Endothelial cell of umbilical vein (primary cell): Measurements from ENCODE around the gene MCOLN3. TPM values are rescaled to one million over a fixed set of nuclear protein-coding genes. Genes with fewer than 3 reads are reported as not detected.

Experiments used
- BruUV-seq: library from RNA; stranded (reverse); fragments of 400-500 nt; replicated peaks from 2 replicates; lab custom pipeline; 2021; lab: Mats Ljungman, UMichigan
- CTCF ChIA-PET: fragments of 300-600, 350-600 bp; sonication (Branson Sonifier 250); formaldehyde crosslinking; loops from one replicate; lab custom pipeline; 2021; ENCODE audit warnings: antibody characterized with exemption, inconsistent platforms; lab: Charles Lee
- POLR2A ChIA-PET: fragments of 300-600, 350-600 bp; sonication (Branson Sonifier 250); formaldehyde crosslinking; loops from one replicate; lab custom pipeline; 2021; ENCODE audit warnings: antibody characterized with exemption, inconsistent platforms; lab: Charles Lee
- DNase-seq: peaks from one replicate; pipeline ENCODE4 v3.0.0-alpha.2; 2011; ENCODE audit warnings: low read depth, low spot score
- FAIRE-seq: peaks from 2 replicates; lab custom pipeline; 2011; peaks lifted over from hg19 to GRCh38; lab: Jason Lieb, UNC
- H2AFZ ChIP-seq: 2 replicates; pipeline ENCODE4 v1.6.0; 2012; ENCODE audit warnings: low read depth, low read length, control low read depth, inconsistent platforms
- H3K27ac ChIP-seq: 2 replicates; pipeline ENCODE4 v1.5.1; 2011; ENCODE audit warnings: low read depth, mild to moderate bottlenecking, control low read depth, low read length, moderate library complexity; ENCODE audit not compliant: insufficient read depth
- H3K27me3 ChIP-seq, 2 experiments: 2 replicates each; pipeline versions ENCODE4 v1.6.0 to v1.6.1; 2011; ENCODE audit warnings: low read length in 2 of 2, mixed read lengths in 1 of 2; ENCODE audit not compliant: control insufficient read depth in 2 of 2, insufficient read depth in 2 of 2
- H3K36me3 ChIP-seq, 2 experiments: 2 replicates in 1 of 2; 3 replicates in 1 of 2; pipeline ENCODE4 v1.5.1; 2011; ENCODE audit warnings: low read length in 2 of 2, mild to moderate bottlenecking in 1 of 2, moderate library complexity in 1 of 2; ENCODE audit not compliant: control insufficient read depth in 2 of 2, insufficient read depth in 2 of 2; ENCODE audit errors: extremely low read depth in 1 of 2
- H3K4me1 ChIP-seq: 3 replicates; pipeline ENCODE4 v1.5.1; 2011; ENCODE audit warnings: mild to moderate bottlenecking, low read length; ENCODE audit not compliant: control insufficient read depth, insufficient read depth; ENCODE audit errors: extremely low read depth
- H3K4me2 ChIP-seq: 2 replicates; pipeline ENCODE4 v1.6.1; 2011; ENCODE audit warnings: low read length, control low read depth, mixed read lengths; ENCODE audit not compliant: insufficient read depth
- H3K4me3 ChIP-seq, 3 experiments: fragments of 200-600 bp in 1 of 3; sonication (generic), shearing (Covaris generic) in 1 of 3; replicated peaks in 1 of 3; 2 replicates each; pipeline ENCODE4 v1.5.1; 2011 to 2016; ENCODE audit warnings: control low read depth in 3 of 3, low read length in 3 of 3, mild to moderate bottlenecking in 2 of 3, inconsistent platforms in 1 of 3, low read depth in 1 of 3, moderate library complexity in 1 of 3; ENCODE audit not compliant: insufficient read depth in 1 of 3
- H3K79me2 ChIP-seq: 2 replicates; pipeline ENCODE4 v1.6.0; 2012; ENCODE audit warnings: low read length, inconsistent platforms; ENCODE audit not compliant: control insufficient read depth, insufficient read depth
- H3K9ac ChIP-seq: replicated peaks from 2 replicates; pipeline ENCODE3; 2011; ENCODE audit warnings: low read length, control low read depth; ENCODE audit not compliant: insufficient read depth; ENCODE audit errors: extremely low read depth
- H3K9me1 ChIP-seq: replicated peaks from 3 replicates; pipeline ENCODE4 v1.6.0; 2011; ENCODE audit warnings: mild to moderate bottlenecking, low read length; ENCODE audit not compliant: control insufficient read depth, insufficient read depth; ENCODE audit errors: extremely low read depth
- H3K9me3 ChIP-seq: replicated peaks from 2 replicates; pipeline ENCODE4 v1.5.1; 2012; ENCODE audit warnings: low read length, inconsistent platforms; ENCODE audit not compliant: control insufficient read depth, insufficient read depth
- H4K20me1 ChIP-seq: replicated peaks from 2 replicates; pipeline ENCODE3; 2011; ENCODE audit warnings: mild to moderate bottlenecking, low read length; ENCODE audit not compliant: control insufficient read depth, insufficient read depth; ENCODE audit errors: extremely low read depth
- CTCF ChIP-seq, 2 donors: IDR thresholded peaks; 1 replicate in 1 of 2; 2 replicates in 1 of 2; pipeline ENCODE4 v1.5.1; 2011; ENCODE audit warnings: low read length in 2 of 2, mild to moderate bottlenecking in 2 of 2, moderate library complexity in 2 of 2, control low read depth in 1 of 2, inconsistent platforms in 1 of 2, low read depth in 1 of 2; ENCODE audit not compliant: insufficient read depth in 1 of 2; ENCODE audit errors: extremely low read depth in 1 of 2
- EZH2 ChIP-seq: IDR thresholded peaks from 2 replicates; pipeline ENCODE4 v1.6.1; 2012; ENCODE audit warnings: borderline replicate concordance, low read depth, mild to moderate bottlenecking, moderate library complexity, low read length, inconsistent platforms; ENCODE audit not compliant: severe bottlenecking
- FOS ChIP-seq: IDR thresholded peaks from 2 replicates; pipeline ENCODE4 v1.6.1; 2011; ENCODE audit warnings: mild to moderate bottlenecking, low read length, moderate library complexity, borderline replicate concordance; ENCODE audit not compliant: insufficient read depth
- GATA2 ChIP-seq: IDR thresholded peaks from 2 replicates; pipeline ENCODE4 v1.7.0; 2011; ENCODE audit warnings: low read depth, mild to moderate bottlenecking, moderate library complexity, mixed read lengths, low read length; ENCODE audit not compliant: insufficient read length, insufficient read depth
- JUN ChIP-seq: IDR thresholded peaks from 2 replicates; pipeline ENCODE4 v1.6.1; 2011; ENCODE audit warnings: borderline replicate concordance, low read depth; ENCODE audit not compliant: insufficient read length, insufficient read depth
- MAX ChIP-seq: IDR thresholded peaks from 2 replicates; pipeline ENCODE4 v1.6.1; 2011; ENCODE audit not compliant: insufficient read depth, insufficient read length
- MYC ChIP-seq: IDR thresholded peaks from one replicate; pipeline ENCODE4 v1.6.1; 2011; ENCODE audit warnings: mild to moderate bottlenecking, low read depth, low read length
- POLR2A ChIP-seq: IDR thresholded peaks from 2 replicates; pipeline ENCODE4 v1.6.1; 2012; ENCODE audit warnings: low read depth, mild to moderate bottlenecking, control low read depth, low read length
- POLR2AphosphoS5 ChIP-seq: IDR thresholded peaks from 2 replicates; pipeline ENCODE4 v1.6.1; 2012; ENCODE audit warnings: low read depth, mild to moderate bottlenecking, control low read depth, low read length, moderate library complexity; ENCODE audit not compliant: insufficient read depth
- dilution Hi-C: fragments of 300-500 bp; cut with MboI; formaldehyde crosslinking; loops from one replicate; pipeline ENCODE4 v1.15.0; 2019; ENCODE audit warnings: low sequenced_read_pairs; ENCODE audit not compliant: extremely low pct_ligation_motif_present
- intact Hi-C: fragments of 100-400 bp; cut with micrococcal nuclease; formaldehyde crosslinking; loops from one replicate; pipeline ENCODE4 v1.10.0; 2022
- polyA plus RNA-seq, 4 experiments: library from polyadenylated mRNA; depleted of rRNA in 3 of 4; stranded (reverse) in 3 of 4; unstranded in 1 of 4; fragments of >200 nt; gene quantifications; 2 replicates each; pipeline versions ENCODE4 v1.2.1 to v1.2.3, GENCODE V29; 2011 to 2012; ENCODE audit warnings: missing spikeins in 1 of 4
- total RNA-seq: library from RNA; stranded (reverse); gene quantifications from 2 replicates; pipeline ENCODE4 v1.2.3, GENCODE V29; 2021

MCOLN3 gene
- total and polyA plus RNA-seq, 2 donors (not counting 3 experiments of a cell fraction or from before 2014, with no cell fraction given) = 0.06 TPM; not detected in 1

GRCh38 chr1:85041793-85042192, 6.5 kb downstream of the MCOLN3 start:
- Histone ChIP-seq H3K4me2 (no peak overlapping the region), H2AFZ (no peak overlapping the region), H3K36me3 (no peaks in the 10 kb centered on the region), H3K27ac (no peak overlapping the region), H3K9me3 (no peaks in the 10 kb centered on the region), H4K20me1 (no peaks in the 10 kb centered on the region), H3K4me3 (no peak overlapping the region), H3K79me2 (no peaks in the 10 kb centered on the region), H3K27me3 (peaks cover 23 to 40% of the 10 kb centered on the region in 2 experiments), H3K4me1 (no peaks in the 10 kb centered on the region), H3K9me1 (no peaks in the 10 kb centered on the region), H3K9ac (no peak overlapping the region)
- TF ChIP-seq MAX (no peak), JUN (no peak), POLR2A (no peak), FOS (no peak), EZH2 (no peak), GATA2 (no peak), POLR2AphosphoS5 (no peak), MYC (no peak), CTCF (IDR thresholded peaks at IDR 0.05; ENCODE audit: extremely low read depth in 1 of 2, insufficient read depth in 1 of 2, low read depth in 1 of 2, low read length in 2 of 2) (no peak)
- CTCF ChIA-PET = interaction anchor here (0.6 to 2.1 kb wide), 4 partner anchors 10 to 213 kb away, joined by 3 to 6 read pairs (median 3); a partner anchor contains a TSS
- FAIRE-seq (no peak), DNase-seq (no peak)
- dilution Hi-C loops (no loop called here), intact Hi-C loops (no loop called here)
- BruUV-seq = no TSS peak
- POLR2A ChIA-PET = no interaction called here
